ENCODE data around the gene DLK1.

- TF ChIP-seq CTCF (IDR thresholded peaks at IDR 0.05) (no peak), POLR2A (IDR thresholded peaks at IDR 0.05) (no peak)
Observed at GRCh38 chr14:100684154-100684553, 42.5 kb upstream of the DLK1 start.

Measured in body of pancreas (tissue), 4 donors.